ENCODE results near the gene GALNS. TPM values are rescaled to one million over a fixed set of nuclear protein-coding genes. Genes with fewer than 3 reads are reported as not detected.
A peak's percentile ranks its signal among the peaks of the same experiment; 100 is the strongest.

Gene GALNS
- total and polyA plus RNA-seq, 2 of the 13 experiments (the other 11 are each of a cell fraction or from before 2014, with no cell fraction given), result 9.2 to 9.8 TPM

DNA sequence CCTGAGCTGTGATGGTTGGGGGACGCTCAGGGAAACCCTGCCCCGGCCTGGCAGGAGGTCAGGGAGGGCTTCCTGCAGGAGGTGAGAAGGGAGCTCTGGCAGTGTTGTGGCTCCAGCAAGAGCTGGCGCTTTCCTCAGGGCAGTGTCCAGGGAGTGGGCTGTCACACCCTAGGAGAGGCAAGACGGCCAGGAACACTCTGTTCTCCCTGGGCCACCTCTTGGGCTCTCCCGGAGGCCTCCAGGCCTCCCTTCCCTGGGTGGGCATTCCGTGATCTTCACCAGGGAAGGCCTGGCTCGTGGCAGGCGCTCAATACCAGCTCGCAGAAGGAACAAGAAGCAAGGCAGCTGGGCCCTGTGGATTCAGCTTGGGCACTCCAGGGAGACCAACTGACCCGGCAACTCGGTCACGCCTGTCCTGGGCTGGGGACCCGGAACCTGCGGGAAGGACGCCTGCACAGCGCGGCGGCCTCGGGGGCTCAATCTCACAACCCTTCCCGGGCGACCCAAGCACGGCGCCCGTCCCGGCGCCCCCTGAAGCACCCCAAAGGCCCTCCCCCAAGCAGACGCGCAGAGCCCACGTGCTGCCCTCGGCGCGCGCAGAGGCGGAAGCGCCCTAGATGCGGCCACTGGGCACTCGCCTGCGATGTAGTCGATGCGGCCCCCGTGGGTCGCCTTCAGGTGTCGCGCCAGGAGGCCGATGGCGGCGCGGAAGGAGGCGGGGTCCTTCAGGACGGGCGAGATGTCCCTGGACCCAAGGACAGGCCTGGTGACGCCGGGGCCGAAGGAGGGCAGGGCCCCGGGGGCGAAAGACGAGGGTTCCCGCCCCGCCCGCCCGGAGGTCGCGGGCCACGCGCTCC, 45.6 kb downstream of the GALNS start (continued):
- TF ChIP-seq, protein P1, sequence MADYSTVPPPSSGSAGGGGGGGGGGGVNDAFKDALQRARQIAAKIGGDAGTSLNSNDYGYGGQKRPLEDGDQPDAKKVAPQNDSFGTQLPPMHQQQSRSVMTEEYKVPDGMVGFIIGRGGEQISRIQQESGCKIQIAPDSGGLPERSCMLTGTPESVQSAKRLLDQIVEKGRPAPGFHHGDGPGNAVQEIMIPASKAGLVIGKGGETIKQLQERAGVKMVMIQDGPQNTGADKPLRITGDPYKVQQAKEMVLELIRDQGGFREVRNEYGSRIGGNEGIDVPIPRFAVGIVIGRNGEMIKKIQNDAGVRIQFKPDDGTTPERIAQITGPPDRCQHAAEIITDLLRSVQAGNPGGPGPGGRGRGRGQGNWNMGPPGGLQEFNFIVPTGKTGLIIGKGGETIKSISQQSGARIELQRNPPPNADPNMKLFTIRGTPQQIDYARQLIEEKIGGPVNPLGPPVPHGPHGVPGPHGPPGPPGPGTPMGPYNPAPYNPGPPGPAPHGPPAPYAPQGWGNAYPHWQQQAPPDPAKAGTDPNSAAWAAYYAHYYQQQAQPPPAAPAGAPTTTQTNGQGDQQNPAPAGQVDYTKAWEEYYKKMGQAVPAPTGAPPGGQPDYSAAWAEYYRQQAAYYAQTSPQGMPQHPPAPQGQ (CRISPR knock-in tag; IDR thresholded peaks at IDR 0.05; ENCODE audit: borderline replicate concordance), result no peak
- TF ChIP-seq ZMYM4 (CRISPR knock-in tag; IDR thresholded peaks at IDR 0.05), result no peak
- TF ChIP-seq KDM1A (CRISPR knock-in tag; IDR thresholded peaks at IDR 0.05), result no peak
- TF ChIP-seq KDM5B (CRISPR knock-in tag; IDR thresholded peaks at IDR 0.05; ENCODE audit: borderline replicate concordance), result no peak
- TF ChIP-seq FOXK1 (CRISPR knock-in tag; IDR thresholded peaks at IDR 0.05; ENCODE audit: borderline replicate concordance, low read depth), result 0 out of 2 replicates have a peak, but pooled peaks have one; percentile 40
- TF ChIP-seq ZNF543 (CRISPR knock-in tag; IDR thresholded peaks at IDR 0.05), result no peak
- TF ChIP-seq, protein P2, sequence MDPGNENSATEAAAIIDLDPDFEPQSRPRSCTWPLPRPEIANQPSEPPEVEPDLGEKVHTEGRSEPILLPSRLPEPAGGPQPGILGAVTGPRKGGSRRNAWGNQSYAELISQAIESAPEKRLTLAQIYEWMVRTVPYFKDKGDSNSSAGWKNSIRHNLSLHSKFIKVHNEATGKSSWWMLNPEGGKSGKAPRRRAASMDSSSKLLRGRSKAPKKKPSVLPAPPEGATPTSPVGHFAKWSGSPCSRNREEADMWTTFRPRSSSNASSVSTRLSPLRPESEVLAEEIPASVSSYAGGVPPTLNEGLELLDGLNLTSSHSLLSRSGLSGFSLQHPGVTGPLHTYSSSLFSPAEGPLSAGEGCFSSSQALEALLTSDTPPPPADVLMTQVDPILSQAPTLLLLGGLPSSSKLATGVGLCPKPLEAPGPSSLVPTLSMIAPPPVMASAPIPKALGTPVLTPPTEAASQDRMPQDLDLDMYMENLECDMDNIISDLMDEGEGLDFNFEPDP (CRISPR knock-in tag; conservative IDR thresholded peaks at IDR 0.05), result peak; percentile 35
- peak; percentile 79; the same call in 1 of the 2 replicates for TF ChIP-seq ARNTL (CRISPR knock-in tag; IDR thresholded peaks at IDR 0.05)
- TF ChIP-seq KLF16 (CRISPR knock-in tag; IDR thresholded peaks at IDR 0.05), result peak in 1 of 2 experiments; percentile 55; a peak in 1 of 4 replicates
- TF ChIP-seq, protein P3, sequence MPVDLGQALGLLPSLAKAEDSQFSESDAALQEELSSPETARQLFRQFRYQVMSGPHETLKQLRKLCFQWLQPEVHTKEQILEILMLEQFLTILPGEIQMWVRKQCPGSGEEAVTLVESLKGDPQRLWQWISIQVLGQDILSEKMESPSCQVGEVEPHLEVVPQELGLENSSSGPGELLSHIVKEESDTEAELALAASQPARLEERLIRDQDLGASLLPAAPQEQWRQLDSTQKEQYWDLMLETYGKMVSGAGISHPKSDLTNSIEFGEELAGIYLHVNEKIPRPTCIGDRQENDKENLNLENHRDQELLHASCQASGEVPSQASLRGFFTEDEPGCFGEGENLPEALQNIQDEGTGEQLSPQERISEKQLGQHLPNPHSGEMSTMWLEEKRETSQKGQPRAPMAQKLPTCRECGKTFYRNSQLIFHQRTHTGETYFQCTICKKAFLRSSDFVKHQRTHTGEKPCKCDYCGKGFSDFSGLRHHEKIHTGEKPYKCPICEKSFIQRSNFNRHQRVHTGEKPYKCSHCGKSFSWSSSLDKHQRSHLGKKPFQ (CRISPR knock-in tag; IDR thresholded peaks at IDR 0.05; ENCODE audit: insufficient replicate concordance), result no peak
- peak; percentile 63; the same call in 1 of the 2 replicates for TF ChIP-seq HOXA5 (CRISPR knock-in tag; IDR thresholded peaks at IDR 0.05)
- TF ChIP-seq, protein P4, sequence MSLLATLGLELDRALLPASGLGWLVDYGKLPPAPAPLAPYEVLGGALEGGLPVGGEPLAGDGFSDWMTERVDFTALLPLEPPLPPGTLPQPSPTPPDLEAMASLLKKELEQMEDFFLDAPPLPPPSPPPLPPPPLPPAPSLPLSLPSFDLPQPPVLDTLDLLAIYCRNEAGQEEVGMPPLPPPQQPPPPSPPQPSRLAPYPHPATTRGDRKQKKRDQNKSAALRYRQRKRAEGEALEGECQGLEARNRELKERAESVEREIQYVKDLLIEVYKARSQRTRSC (CRISPR knock-in tag; IDR thresholded peaks at IDR 0.05; ENCODE audit: low read depth), result peak; percentile 65; the same call in 1 of the 2 replicates
- TF ChIP-seq KLF11 (CRISPR knock-in tag; IDR thresholded peaks at IDR 0.05), result peak; percentile 80; the same call in 1 of the 2 replicates
- TF ChIP-seq THYN1 (CRISPR knock-in tag; IDR thresholded peaks at IDR 0.05; ENCODE audit: borderline replicate concordance, low read depth), result 0 out of 2 replicates have a peak, but pooled peaks have one; percentile 21
- TF ChIP-seq ZBTB3 (CRISPR knock-in tag; IDR thresholded peaks at IDR 0.05; ENCODE audit: borderline replicate concordance, low read depth), result no peak
- TF ChIP-seq, protein P5, sequence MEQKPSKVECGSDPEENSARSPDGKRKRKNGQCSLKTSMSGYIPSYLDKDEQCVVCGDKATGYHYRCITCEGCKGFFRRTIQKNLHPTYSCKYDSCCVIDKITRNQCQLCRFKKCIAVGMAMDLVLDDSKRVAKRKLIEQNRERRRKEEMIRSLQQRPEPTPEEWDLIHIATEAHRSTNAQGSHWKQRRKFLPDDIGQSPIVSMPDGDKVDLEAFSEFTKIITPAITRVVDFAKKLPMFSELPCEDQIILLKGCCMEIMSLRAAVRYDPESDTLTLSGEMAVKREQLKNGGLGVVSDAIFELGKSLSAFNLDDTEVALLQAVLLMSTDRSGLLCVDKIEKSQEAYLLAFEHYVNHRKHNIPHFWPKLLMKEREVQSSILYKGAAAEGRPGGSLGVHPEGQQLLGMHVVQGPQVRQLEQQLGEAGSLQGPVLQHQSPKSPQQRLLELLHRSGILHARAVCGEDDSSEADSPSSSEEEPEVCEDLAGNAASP (CRISPR knock-in tag; IDR thresholded peaks at IDR 0.05; ENCODE audit: borderline replicate concordance), result peak; percentile 10; the same call in 1 of the 2 replicates
- TF ChIP-seq, protein P6, sequence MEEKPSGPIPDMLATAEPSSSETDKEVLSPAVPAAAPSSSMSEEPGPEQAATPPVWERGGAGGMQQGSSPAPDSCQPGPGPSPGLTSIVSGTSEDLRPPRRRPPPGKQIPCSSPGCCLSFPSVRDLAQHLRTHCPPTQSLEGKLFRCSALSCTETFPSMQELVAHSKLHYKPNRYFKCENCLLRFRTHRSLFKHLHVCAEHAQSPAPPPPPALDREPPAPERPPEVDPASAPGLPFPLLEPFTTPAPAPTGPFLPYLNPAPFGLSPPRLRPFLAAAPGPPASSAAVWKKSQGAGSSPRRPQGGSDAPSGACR (CRISPR knock-in tag; IDR thresholded peaks at IDR 0.05), result no peak
- TF ChIP-seq PAF1 (CRISPR knock-in tag; IDR thresholded peaks at IDR 0.05), result no peak
- peak; percentile 83 for TF ChIP-seq ZNF773 (CRISPR knock-in tag; IDR thresholded peaks at IDR 0.05; ENCODE audit: borderline replicate concordance)
- peak; percentile 59; the same call in 1 of the 2 replicates for TF ChIP-seq ZNF768 (CRISPR knock-in tag; IDR thresholded peaks at IDR 0.05)
